Measurements from ENCODE around the gene IL17F.

The IL17F gene

DNA sequence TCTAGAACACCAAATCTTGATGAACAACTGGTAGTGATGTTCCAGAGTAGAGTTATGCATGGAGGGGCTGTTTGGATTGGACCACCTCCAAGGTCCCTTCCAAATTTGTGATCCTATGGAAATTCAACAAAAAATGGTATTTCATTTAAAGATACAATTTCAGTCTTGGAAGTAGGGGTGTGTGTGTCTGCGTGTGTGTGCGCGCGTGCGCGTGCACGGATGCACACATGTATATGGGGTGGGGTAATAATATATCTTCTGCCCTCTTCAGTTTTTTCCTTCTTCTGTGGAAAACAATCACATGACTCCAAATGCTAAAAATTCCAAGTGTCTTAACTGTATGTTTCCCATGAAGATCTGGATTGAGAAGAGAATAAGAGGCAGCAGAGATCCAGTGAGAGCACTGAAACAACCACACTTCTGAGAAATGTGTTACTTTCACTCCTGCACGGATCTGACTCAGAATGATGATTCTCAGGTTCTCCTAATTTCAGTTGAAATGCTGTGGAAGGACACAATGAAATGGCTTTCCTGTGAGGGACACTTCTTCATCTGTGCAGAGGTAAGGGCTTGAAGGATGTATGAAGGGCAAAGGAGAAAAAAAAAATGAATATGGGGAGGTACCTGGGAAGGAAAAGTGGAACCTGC lies 10.6 kb upstream of the IL17F start:
- CTCF ChIA-PET: interaction anchor here (1.0 to 5.3 kb wide), 2 partner anchors 9 kb away, joined by 3 to 32 read pairs; no protein-coding TSS in a partner anchor
- no peak for DNase-seq (ENCODE audit: low read depth, low spot score)
- POLR2A ChIA-PET: no interaction called here
- TF ChIP-seq, protein P1, sequence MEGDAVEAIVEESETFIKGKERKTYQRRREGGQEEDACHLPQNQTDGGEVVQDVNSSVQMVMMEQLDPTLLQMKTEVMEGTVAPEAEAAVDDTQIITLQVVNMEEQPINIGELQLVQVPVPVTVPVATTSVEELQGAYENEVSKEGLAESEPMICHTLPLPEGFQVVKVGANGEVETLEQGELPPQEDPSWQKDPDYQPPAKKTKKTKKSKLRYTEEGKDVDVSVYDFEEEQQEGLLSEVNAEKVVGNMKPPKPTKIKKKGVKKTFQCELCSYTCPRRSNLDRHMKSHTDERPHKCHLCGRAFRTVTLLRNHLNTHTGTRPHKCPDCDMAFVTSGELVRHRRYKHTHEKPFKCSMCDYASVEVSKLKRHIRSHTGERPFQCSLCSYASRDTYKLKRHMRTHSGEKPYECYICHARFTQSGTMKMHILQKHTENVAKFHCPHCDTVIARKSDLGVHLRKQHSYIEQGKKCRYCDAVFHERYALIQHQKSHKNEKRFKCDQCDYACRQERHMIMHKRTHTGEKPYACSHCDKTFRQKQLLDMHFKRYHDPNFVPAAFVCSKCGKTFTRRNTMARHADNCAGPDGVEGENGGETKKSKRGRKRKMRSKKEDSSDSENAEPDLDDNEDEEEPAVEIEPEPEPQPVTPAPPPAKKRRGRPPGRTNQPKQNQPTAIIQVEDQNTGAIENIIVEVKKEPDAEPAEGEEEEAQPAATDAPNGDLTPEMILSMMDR (IDR thresholded peaks at IDR 0.05; ENCODE audit: insufficient read depth, low read length, missing control alignments): no peak
- H3K4me3 ChIP-seq (ENCODE audit: low read depth, low read length): no peak overlapping the region

DNA sequence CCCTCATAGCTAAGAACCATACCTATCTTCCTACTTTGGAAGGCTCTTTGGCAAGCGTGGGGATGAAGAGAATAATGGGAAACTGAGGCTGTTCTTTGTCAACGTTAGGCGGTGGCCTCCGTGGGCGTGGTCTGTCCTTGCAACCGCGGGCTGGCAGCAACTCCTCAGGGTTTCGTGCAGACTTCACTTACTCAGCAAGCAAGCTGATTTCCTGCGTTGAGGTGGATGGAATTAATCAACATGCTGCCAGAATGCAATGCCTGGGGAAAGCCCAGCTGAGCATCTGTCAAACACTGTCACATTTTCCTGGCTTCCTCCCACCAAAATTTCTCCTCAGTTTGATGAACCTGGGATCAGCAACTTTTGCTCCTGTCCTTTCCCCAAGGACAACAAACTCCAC lies 9.2 kb upstream of the IL17F start:
- ChIA-PET CTCF (interaction anchor here (5.3 kb wide), 1 partner anchor 11 kb away, joined by 32 read pairs; no protein-coding TSS in a partner anchor), POLR2A (no interaction called here)
- TF ChIP-seq, protein P1 (IDR thresholded peaks at IDR 0.05; ENCODE audit: insufficient read depth, low read length, missing control alignments): no peak
- no peak overlapping the region for H3K4me3 ChIP-seq (ENCODE audit: low read depth, low read length)
- no peak for DNase-seq (ENCODE audit: low read depth, low spot score)

GRCh38 chr6:52251113-52251512 lies 6.8 kb upstream of the IL17F start:
- no peak for DNase-seq (ENCODE audit: low read depth, low spot score)
- POLR2A ChIA-PET: no interaction called here
- H3K4me3 ChIP-seq (ENCODE audit: low read depth, low read length): no peak overlapping the region
- CTCF ChIA-PET: interaction anchor here (5.3 kb wide), 1 partner anchor 13 kb away, joined by 32 read pairs; no protein-coding TSS in a partner anchor
- TF ChIP-seq, protein P1 (IDR thresholded peaks at IDR 0.05; ENCODE audit: insufficient read depth, low read length, missing control alignments): no peak

GRCh38 chr6:52249078-52249477 lies 4.8 kb upstream of the IL17F start:
- TF ChIP-seq, protein P1 (IDR thresholded peaks at IDR 0.05; ENCODE audit: insufficient read depth, low read length, missing control alignments): no peak
- ChIA-PET POLR2A (no interaction called here), CTCF (interaction anchor here (1.3 to 2.0 kb wide), 3 partner anchors 10 to 85 kb away, joined by 3 to 8 read pairs (median 4); no protein-coding TSS in a partner anchor)
- no peak for DNase-seq (ENCODE audit: low read depth, low spot score)
- no peak overlapping the region for H3K4me3 ChIP-seq (ENCODE audit: low read depth, low read length)

- TF ChIP-seq, protein P1 (IDR thresholded peaks at IDR 0.05; ENCODE audit: insufficient read depth, low read length, missing control alignments): no peak
- no peak for DNase-seq (ENCODE audit: low read depth, low spot score)
- H3K4me3 ChIP-seq (ENCODE audit: low read depth, low read length): no peak overlapping the region
- POLR2A ChIA-PET: no interaction called here
- CTCF ChIA-PET: interaction anchor here (0.8 kb wide), 1 partner anchor 18 kb away, joined by 4 read pairs; no protein-coding TSS in a partner anchor
Measured at GRCh38 chr6:52245425-52245824, 1.1 kb upstream of the IL17F start.

GRCh38 chr6:52243282-52243893 lies 912 bp downstream of the IL17F start:
- POLR2A ChIA-PET: no interaction called here

More at GRCh38 chr6:52243282-52243893, 912 bp downstream of the IL17F start:
- H3K4me3 ChIP-seq (ENCODE audit: low read depth, low read length): no peak overlapping the region
- CTCF ChIA-PET: interaction anchor here (1.2 to 2.4 kb wide), 3 partner anchors 9 to 20 kb away, joined by 3 to 12 read pairs (median 7); no protein-coding TSS in a partner anchor
- TF ChIP-seq, protein P1 (IDR thresholded peaks at IDR 0.05; ENCODE audit: insufficient read depth, low read length, missing control alignments): no peak
- no peak for DNase-seq (ENCODE audit: low read depth, low spot score)
